ENCODE measurements around the gene AK1. TPM values are rescaled to one million over a fixed set of nuclear protein-coding genes. Genes with fewer than 3 reads are reported as not detected.

The AK1 gene
- total and polyA plus RNA-seq, 2 of the 13 experiments (the other 11 are each of a cell fraction or from before 2014, with no cell fraction given), result 19.1 to 32.8 TPM

GRCh38 chr9:127903557-127904475 is 26.3 kb upstream of the AK1 start (continued):
- TF ChIP-seq, protein P1, sequence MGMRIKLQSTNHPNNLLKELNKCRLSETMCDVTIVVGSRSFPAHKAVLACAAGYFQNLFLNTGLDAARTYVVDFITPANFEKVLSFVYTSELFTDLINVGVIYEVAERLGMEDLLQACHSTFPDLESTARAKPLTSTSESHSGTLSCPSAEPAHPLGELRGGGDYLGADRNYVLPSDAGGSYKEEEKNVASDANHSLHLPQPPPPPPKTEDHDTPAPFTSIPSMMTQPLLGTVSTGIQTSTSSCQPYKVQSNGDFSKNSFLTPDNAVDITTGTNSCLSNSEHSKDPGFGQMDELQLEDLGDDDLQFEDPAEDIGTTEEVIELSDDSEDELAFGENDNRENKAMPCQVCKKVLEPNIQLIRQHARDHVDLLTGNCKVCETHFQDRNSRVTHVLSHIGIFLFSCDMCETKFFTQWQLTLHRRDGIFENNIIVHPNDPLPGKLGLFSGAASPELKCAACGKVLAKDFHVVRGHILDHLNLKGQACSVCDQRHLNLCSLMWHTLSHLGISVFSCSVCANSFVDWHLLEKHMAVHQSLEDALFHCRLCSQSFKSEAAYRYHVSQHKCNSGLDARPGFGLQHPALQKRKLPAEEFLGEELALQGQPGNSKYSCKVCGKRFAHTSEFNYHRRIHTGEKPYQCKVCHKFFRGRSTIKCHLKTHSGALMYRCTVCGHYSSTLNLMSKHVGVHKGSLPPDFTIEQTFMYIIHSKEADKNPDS (CRISPR knock-in tag; IDR thresholded peaks at IDR 0.05), result no peak
- TF ChIP-seq ZMYM2 (CRISPR knock-in tag; IDR thresholded peaks at IDR 0.05) (no peak), NFKB2 (CRISPR knock-in tag; IDR thresholded peaks at IDR 0.05; ENCODE audit: borderline replicate concordance) (no peak), NFE2L1 (CRISPR knock-in tag; IDR thresholded peaks at IDR 0.05; ENCODE audit: borderline replicate concordance) (no peak), TBX2 (CRISPR knock-in tag; IDR thresholded peaks at IDR 0.05; ENCODE audit: borderline replicate concordance) (no peak; the same call in 1 of the 2 replicates), ZNF317 (CRISPR knock-in tag; IDR thresholded peaks at IDR 0.05) (no peak; the same call in 1 of the 2 replicates), ZNF180 (CRISPR knock-in tag; IDR thresholded peaks at IDR 0.05; ENCODE audit: borderline replicate concordance, low read depth) (no peak), ZNF800 (CRISPR knock-in tag; IDR thresholded peaks at IDR 0.05) (0 out of 2 replicates have a peak, but pooled peaks have one; percentile 39), ZFAT (CRISPR knock-in tag; conservative IDR thresholded peaks at IDR 0.05) (no peak), ZNF7 (CRISPR knock-in tag; IDR thresholded peaks at IDR 0.05) (no peak), SP2 (CRISPR knock-in tag; IDR thresholded peaks at IDR 0.05) (no peak), ZNF615 (CRISPR knock-in tag; IDR thresholded peaks at IDR 0.05; ENCODE audit: borderline replicate concordance) (no peak), HMG20A (CRISPR knock-in tag; IDR thresholded peaks at IDR 0.05; ENCODE audit: borderline replicate concordance) (peak; percentile 74), ZNF33B (CRISPR knock-in tag; IDR thresholded peaks at IDR 0.05) (no peak), ZNF292 (CRISPR knock-in tag; IDR thresholded peaks at IDR 0.05; ENCODE audit: borderline replicate concordance, low read depth) (peak; percentile 77), NPAS2 (CRISPR knock-in tag; IDR thresholded peaks at IDR 0.05; ENCODE audit: borderline replicate concordance) (no peak), ZNF547 (CRISPR knock-in tag; IDR thresholded peaks at IDR 0.05) (no peak)
- TF ChIP-seq, protein P2, sequence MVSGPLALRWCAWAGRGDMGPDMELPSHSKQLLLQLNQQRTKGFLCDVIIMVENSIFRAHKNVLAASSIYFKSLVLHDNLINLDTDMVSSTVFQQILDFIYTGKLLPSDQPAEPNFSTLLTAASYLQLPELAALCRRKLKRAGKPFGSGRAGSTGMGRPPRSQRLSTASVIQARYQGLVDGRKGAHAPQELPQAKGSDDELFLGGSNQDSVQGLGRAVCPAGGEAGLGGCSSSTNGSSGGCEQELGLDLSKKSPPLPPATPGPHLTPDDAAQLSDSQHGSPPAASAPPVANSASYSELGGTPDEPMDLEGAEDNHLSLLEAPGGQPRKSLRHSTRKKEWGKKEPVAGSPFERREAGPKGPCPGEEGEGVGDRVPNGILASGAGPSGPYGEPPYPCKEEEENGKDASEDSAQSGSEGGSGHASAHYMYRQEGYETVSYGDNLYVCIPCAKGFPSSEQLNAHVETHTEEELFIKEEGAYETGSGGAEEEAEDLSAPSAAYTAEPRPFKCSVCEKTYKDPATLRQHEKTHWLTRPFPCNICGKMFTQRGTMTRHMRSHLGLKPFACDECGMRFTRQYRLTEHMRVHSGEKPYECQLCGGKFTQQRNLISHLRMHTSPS (CRISPR knock-in tag; IDR thresholded peaks at IDR 0.05; ENCODE audit: low read depth), result peak; percentile 83; the same call in 1 of the 2 replicates
- TF ChIP-seq, protein P3, sequence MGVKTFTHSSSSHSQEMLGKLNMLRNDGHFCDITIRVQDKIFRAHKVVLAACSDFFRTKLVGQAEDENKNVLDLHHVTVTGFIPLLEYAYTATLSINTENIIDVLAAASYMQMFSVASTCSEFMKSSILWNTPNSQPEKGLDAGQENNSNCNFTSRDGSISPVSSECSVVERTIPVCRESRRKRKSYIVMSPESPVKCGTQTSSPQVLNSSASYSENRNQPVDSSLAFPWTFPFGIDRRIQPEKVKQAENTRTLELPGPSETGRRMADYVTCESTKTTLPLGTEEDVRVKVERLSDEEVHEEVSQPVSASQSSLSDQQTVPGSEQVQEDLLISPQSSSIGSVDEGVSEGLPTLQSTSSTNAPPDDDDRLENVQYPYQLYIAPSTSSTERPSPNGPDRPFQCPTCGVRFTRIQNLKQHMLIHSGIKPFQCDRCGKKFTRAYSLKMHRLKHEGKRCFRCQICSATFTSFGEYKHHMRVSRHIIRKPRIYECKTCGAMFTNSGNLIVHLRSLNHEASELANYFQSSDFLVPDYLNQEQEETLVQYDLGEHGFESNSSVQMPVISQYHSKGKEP (CRISPR knock-in tag; IDR thresholded peaks at IDR 0.05), result no peak

All from HepG2 (cell line).